HCT116 (cell line): Measurements from ENCODE around the gene LIPN.

ENCODE experiments used
- EZH2phosphoT487 ChIP-seq: fragments of 200-600 bp; IDR thresholded peaks from 2 replicates; pipeline ENCODE4 v1.6.1; 2018; ENCODE audit warnings: antibody characterized with exemption, borderline replicate concordance
- POLR2AphosphoS5 ChIP-seq: IDR thresholded peaks from 2 replicates; pipeline ENCODE4 v1.6.1; 2011; ENCODE audit warnings: mild to moderate bottlenecking, low read depth, low read length, moderate library complexity
- SP1 ChIP-seq: IDR thresholded peaks from 2 replicates; pipeline ENCODE4 v1.6.1; 2012; ENCODE audit warnings: low read depth
- TF ChIP-seq, protein P1 (sequence below), 3 experiments: fragments of 200-600 bp in 1 of 3; sonication (generic) in 1 of 3; IDR thresholded peaks in 2 of 3; conservative IDR thresholded peaks in 1 of 3; 2 replicates each; pipeline ENCODE4 v1.5.1; 2012 to 2017; ENCODE audit warnings: low read depth in 2 of 3, low read length in 2 of 3, antibody characterized with exemption in 1 of 3, borderline replicate concordance in 1 of 3, control low read depth in 1 of 3, mild to moderate bottlenecking in 1 of 3, mixed read lengths in 1 of 3, mixed run types in 1 of 3, moderate library complexity in 1 of 3; ENCODE audit not compliant: insufficient read depth in 1 of 3

DNA sequence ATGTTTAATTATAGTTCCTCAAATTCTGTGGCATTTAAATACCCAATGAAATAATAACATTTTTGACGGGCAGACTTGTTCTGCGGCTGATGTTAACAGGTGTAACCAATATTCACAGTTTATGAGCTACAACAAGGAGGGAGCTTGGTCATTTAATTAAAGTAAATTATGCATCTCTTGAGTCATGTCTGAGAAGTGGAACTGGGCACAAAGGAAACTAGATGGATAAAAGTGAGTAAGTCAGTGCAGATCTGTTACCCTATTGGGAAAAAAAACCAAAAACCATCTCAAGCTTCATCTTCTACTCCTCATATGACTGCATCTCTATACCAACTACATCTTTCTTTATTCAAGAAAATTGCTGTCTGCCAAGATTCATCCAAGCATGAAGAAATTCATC is 67.9 kb downstream of the LIPN start:
- TF ChIP-seq, protein P1, sequence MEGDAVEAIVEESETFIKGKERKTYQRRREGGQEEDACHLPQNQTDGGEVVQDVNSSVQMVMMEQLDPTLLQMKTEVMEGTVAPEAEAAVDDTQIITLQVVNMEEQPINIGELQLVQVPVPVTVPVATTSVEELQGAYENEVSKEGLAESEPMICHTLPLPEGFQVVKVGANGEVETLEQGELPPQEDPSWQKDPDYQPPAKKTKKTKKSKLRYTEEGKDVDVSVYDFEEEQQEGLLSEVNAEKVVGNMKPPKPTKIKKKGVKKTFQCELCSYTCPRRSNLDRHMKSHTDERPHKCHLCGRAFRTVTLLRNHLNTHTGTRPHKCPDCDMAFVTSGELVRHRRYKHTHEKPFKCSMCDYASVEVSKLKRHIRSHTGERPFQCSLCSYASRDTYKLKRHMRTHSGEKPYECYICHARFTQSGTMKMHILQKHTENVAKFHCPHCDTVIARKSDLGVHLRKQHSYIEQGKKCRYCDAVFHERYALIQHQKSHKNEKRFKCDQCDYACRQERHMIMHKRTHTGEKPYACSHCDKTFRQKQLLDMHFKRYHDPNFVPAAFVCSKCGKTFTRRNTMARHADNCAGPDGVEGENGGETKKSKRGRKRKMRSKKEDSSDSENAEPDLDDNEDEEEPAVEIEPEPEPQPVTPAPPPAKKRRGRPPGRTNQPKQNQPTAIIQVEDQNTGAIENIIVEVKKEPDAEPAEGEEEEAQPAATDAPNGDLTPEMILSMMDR (IDR thresholded peaks at IDR 0.05 in 2 of 3, conservative IDR thresholded peaks at IDR 0.05 in 1 of 3; ENCODE audit: borderline replicate concordance in 1 of 3, insufficient read depth in 1 of 3, low read depth in 2 of 3, low read length in 2 of 3), result no peak
- TF ChIP-seq POLR2AphosphoS5 (no peak), SP1 (no peak), EZH2phosphoT487 (no peak)
